ENCODE results near the gene PCBP3.

PCBP3 gene

GRCh38 chr21:45989355-45990048 lies 346.0 kb downstream of the PCBP3 start:
- no peak for DNase-seq

DNA sequence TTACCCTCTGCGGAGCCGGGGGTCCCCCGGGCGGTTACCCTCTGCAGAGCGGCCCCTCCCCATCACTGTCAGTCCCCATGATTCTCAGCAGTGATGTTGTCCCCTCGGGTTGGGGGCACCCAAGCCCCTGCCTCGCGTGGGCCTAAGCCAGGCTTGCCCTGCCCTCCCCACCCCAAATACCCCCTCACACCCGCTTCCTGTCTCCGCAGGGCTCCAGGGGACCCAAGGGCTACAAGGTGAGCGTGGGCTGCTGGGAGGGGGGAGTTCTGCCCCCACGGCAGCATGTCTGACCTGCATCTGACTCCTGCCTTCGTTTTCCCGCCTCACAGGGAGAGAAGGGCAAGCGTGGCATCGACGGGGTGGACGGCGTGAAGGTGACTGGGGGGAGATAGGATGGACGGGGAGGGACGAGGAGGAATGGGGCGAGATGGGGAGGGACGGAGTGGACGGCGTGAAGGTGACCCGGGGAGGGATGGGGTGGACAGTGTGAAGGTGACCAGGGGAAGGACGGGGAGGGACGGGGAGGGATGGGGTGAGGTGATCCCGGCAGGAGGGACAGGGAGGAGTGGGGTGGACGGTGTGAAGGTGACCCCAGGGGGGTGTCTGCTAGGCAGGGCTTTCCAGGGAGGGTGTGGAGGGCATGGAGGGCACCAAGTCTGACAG lies 346.7 kb downstream of the PCBP3 start:
- DNase-seq: no peak

DNA sequence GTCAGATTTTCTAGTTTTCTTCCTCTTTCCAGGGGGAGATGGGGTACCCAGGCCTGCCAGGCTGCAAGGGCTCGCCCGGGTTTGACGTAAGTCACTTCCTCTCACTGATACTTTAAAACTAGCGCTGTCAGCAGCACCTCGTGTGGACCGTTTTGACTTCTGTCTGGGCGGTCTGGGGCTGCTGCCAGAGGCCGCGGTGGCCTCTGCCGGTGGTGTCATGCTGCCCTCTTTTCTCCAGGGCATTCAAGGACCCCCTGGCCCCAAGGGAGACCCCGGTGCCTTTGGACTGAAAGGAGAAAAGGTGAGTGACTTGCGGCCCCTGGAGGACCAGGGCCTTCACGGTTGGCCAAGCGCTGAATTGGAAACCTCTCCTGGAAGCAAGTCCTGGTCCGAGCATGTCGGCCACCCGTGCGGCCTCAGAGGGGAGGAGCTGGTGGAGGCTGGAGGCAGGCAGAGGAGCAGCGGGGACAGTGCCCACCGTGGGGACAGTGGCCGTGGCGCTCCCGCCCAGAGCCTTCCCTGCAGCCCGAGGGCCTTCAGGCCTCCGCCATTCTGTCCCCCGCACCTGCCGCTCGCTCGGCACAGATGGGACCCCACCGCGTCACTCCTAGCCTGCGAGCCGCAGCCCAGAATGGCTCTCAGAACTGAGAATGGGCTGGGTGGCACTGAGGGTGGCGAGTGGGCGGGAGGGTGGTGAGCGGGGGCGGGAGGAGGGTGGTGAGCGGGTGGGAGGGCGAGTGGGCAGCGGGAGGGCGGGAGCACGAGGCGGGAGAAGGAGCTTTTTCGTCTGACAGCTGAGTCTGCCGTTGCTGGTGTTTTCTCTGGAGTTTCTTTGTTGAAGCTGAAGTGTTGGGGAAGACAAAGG lies 347.4 kb downstream of the PCBP3 start:
- DNase-seq: no peak

DNA sequence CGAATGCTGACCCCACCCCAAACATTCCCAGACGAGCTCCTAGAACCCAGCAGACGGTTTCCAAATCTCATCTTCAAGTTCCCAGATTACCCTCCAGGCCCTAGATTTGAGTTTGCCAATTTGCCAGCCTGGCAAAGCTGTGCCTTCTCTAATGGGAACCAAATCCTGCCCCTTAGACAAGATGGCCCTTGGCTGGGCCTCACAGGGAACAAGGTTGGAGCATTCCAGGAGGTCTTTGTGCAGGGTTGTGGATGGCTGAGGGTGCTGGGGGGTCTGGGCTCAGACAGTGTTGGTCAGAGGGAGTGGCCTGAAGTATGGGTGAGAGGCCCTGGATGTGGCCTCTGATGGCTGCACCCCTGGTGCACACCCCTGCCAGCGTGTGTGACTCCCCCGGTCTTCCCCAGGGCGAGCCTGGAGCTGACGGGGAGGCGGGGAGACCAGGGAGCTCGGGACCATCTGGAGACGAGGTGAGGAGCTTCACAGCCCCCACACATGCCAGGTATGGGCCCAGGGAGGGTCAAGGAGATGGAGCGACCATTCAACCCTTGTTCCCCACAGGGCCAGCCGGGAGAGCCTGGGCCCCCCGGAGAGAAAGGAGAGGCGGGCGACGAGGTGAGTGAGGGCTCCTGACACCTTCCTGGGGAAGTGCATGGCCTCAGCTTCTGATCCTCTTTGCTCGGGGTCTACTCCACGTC lies 348.2 kb downstream of the PCBP3 start:
- DNase-seq: no peak
